NCI-H146 treated with DMSO at 0.1 percent for 48 hours (cell line): ENCODE results near the gene LRFN2.

Source experiments
- DNase-seq: peaks from one replicate; lab custom pipeline; 2025; ENCODE audit not compliant: unreplicated experiment; lab: John Stamatoyannopoulos, UW

LRFN2 gene

GRCh38 chr6:40352006-40352405 is 235.2 kb downstream of the LRFN2 start:
- no peak for DNase-seq

- no peak for DNase-seq
Observed at GRCh38 chr6:40350747-40351217, 236.4 kb downstream of the LRFN2 start.

- DNase-seq = no peak
Observed at GRCh38 chr6:40349901-40350746, 237.0 kb downstream of the LRFN2 start.

- no peak for DNase-seq
Observed at GRCh38 chr6:40349123-40349900, 237.9 kb downstream of the LRFN2 start.

- DNase-seq = no peak
Observed at GRCh38 chr6:40348591-40348990, 238.6 kb downstream of the LRFN2 start.

GRCh38 chr6:40347571-40348011 is 239.6 kb downstream of the LRFN2 start:
- no peak for DNase-seq

- DNase-seq = no peak
Observed at GRCh38 chr6:40346246-40346645, 240.9 kb downstream of the LRFN2 start.

GRCh38 chr6:40344566-40345167 is 242.5 kb downstream of the LRFN2 start:
- no peak for DNase-seq

GRCh38 chr6:40343877-40344565 is 243.1 kb downstream of the LRFN2 start:
- DNase-seq = no peak

- DNase-seq = no peak
Observed at GRCh38 chr6:40343318-40343876, 243.8 kb downstream of the LRFN2 start.

- DNase-seq = no peak
Observed at GRCh38 chr6:40342723-40343122, 244.4 kb downstream of the LRFN2 start.

GRCh38 chr6:40341726-40342125 is 245.4 kb downstream of the LRFN2 start:
- no peak for DNase-seq
